Endothelial cell of umbilical vein (primary cell): Measurements from ENCODE around the gene ABCC4.
A peak's percentile ranks its signal among the peaks of the same experiment; 100 is the strongest.

Experiments
- EZH2 ChIP-seq: IDR thresholded peaks from 2 replicates; pipeline ENCODE4 v1.6.1; 2012; ENCODE audit warnings: borderline replicate concordance, low read depth, mild to moderate bottlenecking, moderate library complexity, low read length, inconsistent platforms; ENCODE audit not compliant: severe bottlenecking
- FOS ChIP-seq: IDR thresholded peaks from 2 replicates; pipeline ENCODE4 v1.6.1; 2011; ENCODE audit warnings: mild to moderate bottlenecking, low read length, moderate library complexity, borderline replicate concordance; ENCODE audit not compliant: insufficient read depth
- GATA2 ChIP-seq: IDR thresholded peaks from 2 replicates; pipeline ENCODE4 v1.7.0; 2011; ENCODE audit warnings: low read depth, mild to moderate bottlenecking, moderate library complexity, mixed read lengths, low read length; ENCODE audit not compliant: insufficient read length, insufficient read depth
- JUN ChIP-seq: IDR thresholded peaks from 2 replicates; pipeline ENCODE4 v1.6.1; 2011; ENCODE audit warnings: borderline replicate concordance, low read depth; ENCODE audit not compliant: insufficient read length, insufficient read depth
- MYC ChIP-seq: IDR thresholded peaks from one replicate; pipeline ENCODE4 v1.6.1; 2011; ENCODE audit warnings: mild to moderate bottlenecking, low read depth, low read length
- POLR2A ChIP-seq: IDR thresholded peaks from 2 replicates; pipeline ENCODE4 v1.6.1; 2012; ENCODE audit warnings: low read depth, mild to moderate bottlenecking, control low read depth, low read length
- POLR2AphosphoS5 ChIP-seq: IDR thresholded peaks from 2 replicates; pipeline ENCODE4 v1.6.1; 2012; ENCODE audit warnings: low read depth, mild to moderate bottlenecking, control low read depth, low read length, moderate library complexity; ENCODE audit not compliant: insufficient read depth
- TF ChIP-seq, protein P1 (sequence below), 2 donors: IDR thresholded peaks; 1 replicate in 1 of 2; 2 replicates in 1 of 2; pipeline ENCODE4 v1.5.1; 2011; ENCODE audit warnings: low read length in 2 of 2, mild to moderate bottlenecking in 2 of 2, moderate library complexity in 2 of 2, control low read depth in 1 of 2, inconsistent platforms in 1 of 2, low read depth in 1 of 2; ENCODE audit not compliant: insufficient read depth in 1 of 2; ENCODE audit errors: extremely low read depth in 1 of 2
- TF ChIP-seq, protein P2 (sequence below): IDR thresholded peaks from 2 replicates; pipeline ENCODE4 v1.6.1; 2011; ENCODE audit not compliant: insufficient read depth, insufficient read length

DNA sequence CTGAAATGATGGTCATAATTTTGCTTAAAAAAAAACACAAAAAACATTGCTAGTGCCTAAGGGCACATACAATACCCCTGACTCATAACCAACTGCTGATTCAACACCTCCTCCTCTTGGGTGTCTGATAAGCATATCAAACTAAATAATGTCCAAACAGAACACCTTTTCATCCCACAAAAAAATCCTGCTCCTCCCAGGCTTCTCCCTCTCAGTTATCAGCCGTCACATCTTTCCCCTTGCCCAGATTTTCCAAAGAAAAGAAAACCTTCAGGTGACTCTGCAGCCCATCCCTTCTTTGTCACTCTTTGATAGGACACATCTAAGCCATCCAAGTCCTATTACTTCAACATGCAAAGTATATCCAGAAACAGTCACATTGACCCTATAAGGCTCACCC is 46.9 kb downstream of the ABCC4 start:
- TF ChIP-seq, protein P1, sequence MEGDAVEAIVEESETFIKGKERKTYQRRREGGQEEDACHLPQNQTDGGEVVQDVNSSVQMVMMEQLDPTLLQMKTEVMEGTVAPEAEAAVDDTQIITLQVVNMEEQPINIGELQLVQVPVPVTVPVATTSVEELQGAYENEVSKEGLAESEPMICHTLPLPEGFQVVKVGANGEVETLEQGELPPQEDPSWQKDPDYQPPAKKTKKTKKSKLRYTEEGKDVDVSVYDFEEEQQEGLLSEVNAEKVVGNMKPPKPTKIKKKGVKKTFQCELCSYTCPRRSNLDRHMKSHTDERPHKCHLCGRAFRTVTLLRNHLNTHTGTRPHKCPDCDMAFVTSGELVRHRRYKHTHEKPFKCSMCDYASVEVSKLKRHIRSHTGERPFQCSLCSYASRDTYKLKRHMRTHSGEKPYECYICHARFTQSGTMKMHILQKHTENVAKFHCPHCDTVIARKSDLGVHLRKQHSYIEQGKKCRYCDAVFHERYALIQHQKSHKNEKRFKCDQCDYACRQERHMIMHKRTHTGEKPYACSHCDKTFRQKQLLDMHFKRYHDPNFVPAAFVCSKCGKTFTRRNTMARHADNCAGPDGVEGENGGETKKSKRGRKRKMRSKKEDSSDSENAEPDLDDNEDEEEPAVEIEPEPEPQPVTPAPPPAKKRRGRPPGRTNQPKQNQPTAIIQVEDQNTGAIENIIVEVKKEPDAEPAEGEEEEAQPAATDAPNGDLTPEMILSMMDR (IDR thresholded peaks at IDR 0.05; ENCODE audit: extremely low read depth in 1 of 2, insufficient read depth in 1 of 2, low read depth in 1 of 2, low read length in 2 of 2), result no peak
- TF ChIP-seq EZH2, result no peak
- no peak for TF ChIP-seq POLR2A
- TF ChIP-seq POLR2AphosphoS5, result no peak
- TF ChIP-seq, protein P2, sequence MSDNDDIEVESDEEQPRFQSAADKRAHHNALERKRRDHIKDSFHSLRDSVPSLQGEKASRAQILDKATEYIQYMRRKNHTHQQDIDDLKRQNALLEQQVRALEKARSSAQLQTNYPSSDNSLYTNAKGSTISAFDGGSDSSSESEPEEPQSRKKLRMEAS, result no peak
- peak; percentile 29 for TF ChIP-seq JUN
- TF ChIP-seq MYC, result no peak
- TF ChIP-seq FOS, result peak; percentile 83
- peak; percentile 66 for TF ChIP-seq GATA2
